GF-D8 (cell line): ENCODE measurements around the gene GPR176.

Experiments used
- DNase-seq: peaks from one replicate; lab custom pipeline; 2025; lab: John Stamatoyannopoulos, UW

The GPR176 gene, protein sequence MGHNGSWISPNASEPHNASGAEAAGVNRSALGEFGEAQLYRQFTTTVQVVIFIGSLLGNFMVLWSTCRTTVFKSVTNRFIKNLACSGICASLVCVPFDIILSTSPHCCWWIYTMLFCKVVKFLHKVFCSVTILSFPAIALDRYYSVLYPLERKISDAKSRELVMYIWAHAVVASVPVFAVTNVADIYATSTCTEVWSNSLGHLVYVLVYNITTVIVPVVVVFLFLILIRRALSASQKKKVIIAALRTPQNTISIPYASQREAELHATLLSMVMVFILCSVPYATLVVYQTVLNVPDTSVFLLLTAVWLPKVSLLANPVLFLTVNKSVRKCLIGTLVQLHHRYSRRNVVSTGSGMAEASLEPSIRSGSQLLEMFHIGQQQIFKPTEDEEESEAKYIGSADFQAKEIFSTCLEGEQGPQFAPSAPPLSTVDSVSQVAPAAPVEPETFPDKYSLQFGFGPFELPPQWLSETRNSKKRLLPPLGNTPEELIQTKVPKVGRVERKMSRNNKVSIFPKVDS

GRCh38 chr15:39919748-39920509 lies at the start of gene GPR176:
GPR176 (minus strand) TSS chr15:39920266; CDS start chr15:39920026, 240 bp downstream.
- DNase-seq: no peak

GRCh38 chr15:39969002-39969394 lies 48.9 kb upstream of the GPR176 start:
- DNase-seq: no peak

GRCh38 chr15:39968273-39969001 lies 48.4 kb upstream of the GPR176 start:
- no peak for DNase-seq

DNA sequence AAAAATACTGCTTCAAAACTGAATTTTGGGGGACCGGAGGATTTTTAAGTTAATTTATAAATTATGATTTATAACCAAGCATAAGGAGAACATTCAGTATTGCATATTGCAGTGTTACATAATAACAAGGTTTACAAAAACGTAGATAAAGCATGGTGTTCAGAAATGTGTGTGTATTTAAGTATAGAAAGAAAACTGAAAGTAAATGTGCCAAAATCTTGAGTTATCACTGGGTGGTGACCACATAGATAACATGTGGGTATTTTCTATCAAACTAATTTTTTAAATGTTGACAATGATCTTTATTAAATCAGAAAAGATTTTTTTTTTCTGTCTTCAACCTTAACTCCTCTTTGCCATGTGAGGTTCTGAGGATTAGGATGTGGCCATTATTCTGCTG lies 46.5 kb upstream of the GPR176 start:
- DNase-seq: no peak

- DNase-seq: no peak
Measured at GRCh38 chr15:39963786-39964185, 43.7 kb upstream of the GPR176 start.

DNA sequence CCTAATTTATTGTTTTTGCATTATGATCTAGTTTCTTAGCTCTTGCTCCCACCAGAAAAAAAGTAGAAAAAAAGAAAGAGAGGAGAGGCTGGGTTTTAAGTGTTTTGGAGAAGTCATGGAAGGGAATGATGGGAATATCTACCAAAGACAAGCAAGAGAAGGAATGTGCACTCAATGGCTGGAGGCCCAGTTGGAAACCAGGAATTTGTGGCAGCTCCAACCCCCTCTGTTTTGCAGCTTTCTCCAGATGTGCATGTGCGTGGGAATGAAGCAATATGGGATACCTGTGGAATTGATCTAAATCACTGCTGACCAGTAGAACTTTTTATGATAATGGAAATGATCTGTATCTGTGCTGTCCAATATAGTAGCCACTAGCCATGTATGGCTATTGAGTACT lies 41.0 kb upstream of the GPR176 start:
- no peak for DNase-seq

- no peak for DNase-seq
Measured at GRCh38 chr15:39960411-39960810, 40.3 kb upstream of the GPR176 start.

DNA sequence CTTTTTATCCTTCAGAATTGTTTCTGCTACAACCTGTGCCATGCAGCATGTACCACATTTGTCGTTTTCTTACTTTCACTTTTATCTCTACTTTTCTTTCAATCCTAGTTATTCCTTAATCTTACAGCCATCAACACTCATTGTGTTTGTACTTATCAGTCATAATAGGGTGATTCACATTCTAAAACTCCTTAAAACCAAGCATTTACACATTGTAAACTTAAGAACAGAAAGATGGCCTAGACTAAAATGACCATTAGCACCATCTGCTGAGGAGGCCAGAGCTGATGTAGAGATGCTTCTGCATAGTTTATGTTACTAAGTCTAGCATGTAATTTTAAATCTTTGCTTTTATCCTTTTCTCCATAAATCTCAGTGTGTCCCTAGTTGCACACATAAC lies 39.3 kb upstream of the GPR176 start:
- no peak for DNase-seq

GRCh38 chr15:39957481-39957880 lies 37.4 kb upstream of the GPR176 start:
- DNase-seq: no peak

GRCh38 chr15:39953521-39953920 lies 33.5 kb upstream of the GPR176 start:
- no peak for DNase-seq

DNA sequence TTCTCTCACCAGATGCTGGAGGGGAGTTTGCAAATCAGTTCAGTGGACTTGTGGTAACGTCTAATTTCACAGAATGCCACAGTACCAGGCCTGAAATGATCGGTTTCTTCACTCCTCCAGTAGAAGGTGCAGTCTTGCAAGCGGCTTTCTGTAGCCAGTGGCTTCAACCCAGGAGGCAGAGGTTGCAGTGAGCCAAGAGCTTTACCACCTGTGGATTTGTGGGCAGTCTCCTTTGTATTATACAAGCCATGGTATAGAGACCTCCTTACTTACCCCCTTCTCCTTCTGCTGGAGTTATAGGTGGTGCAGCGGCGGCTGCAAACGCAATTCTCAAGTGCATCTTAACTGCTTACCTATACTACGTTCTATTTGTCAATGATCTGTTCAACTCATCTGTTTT lies 31.5 kb upstream of the GPR176 start:
- DNase-seq: no peak

GRCh38 chr15:39948817-39949216 lies 28.8 kb upstream of the GPR176 start:
- DNase-seq: no peak

- no peak for DNase-seq
Measured at GRCh38 chr15:39947401-39948197, 27.5 kb upstream of the GPR176 start.

DNA sequence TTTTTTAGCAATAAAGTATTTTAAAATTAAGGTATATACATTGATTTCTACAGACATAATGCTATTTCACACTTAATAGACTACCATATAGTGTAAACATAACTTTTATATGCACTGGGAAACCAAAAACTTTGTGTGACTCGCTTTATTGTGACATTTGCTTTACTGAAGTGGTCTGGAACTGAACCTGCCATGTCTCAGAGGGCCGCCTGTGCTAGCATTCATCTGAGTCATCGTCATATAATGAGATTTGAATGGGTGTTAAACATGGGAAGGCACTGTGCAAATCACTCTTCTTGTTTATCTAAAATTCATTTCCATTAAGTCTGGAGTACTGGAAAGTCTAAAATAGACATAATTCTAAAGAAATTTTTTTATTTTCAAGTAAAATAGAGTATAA lies 26.8 kb upstream of the GPR176 start:
- DNase-seq: no peak

DNA sequence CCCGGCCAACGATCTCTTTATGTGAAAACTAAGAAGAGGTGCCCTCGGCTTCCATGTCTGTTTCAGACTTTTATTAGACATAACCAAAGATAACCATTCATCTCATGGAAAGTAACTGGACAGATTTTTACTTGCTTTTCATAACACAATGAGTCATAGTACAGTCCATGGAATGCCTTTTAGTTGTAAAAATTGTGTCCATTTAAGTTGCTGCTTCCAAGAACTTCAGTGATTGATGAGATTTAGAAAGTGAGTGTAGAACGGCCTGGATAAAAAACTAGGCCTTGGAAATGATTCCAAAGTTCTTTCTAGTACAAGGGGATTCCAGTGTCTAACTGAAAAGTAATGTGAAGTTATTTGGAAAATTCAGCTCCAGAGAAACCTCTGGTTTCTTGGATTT lies 24.7 kb upstream of the GPR176 start:
- DNase-seq: no peak

- DNase-seq: no peak
Measured at GRCh38 chr15:39942753-39943150, 22.7 kb upstream of the GPR176 start.

DNA sequence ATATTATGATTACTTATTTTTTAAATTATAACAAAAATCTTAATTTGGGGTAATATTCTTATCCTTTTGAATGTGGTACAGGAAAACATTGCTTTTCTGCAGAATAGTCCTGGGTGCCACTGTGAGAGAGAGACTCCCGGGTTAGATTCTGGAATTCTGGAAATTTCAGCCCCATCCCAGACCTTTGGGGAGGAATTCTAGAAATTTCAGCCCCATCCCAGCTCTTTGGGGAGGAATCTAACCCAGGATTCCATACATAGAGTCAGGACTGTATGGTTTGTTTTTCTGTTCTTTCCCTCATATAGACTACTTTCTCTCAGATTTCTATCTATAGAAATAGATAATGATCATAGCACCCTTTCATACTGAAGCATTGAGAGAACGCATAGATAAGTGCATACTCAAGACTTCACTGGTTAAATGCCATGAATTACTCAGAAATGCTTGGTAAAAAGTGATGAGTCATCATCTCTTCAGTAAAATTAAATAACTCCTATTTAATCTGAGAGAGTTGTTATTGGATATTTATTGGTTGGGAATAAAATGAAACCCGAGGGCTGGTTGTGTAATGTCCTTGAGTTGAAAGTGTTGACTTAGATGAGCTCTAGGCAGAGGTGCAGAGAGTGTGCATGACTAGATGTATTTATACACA lies 22.2 kb upstream of the GPR176 start:
- no peak for DNase-seq

DNA sequence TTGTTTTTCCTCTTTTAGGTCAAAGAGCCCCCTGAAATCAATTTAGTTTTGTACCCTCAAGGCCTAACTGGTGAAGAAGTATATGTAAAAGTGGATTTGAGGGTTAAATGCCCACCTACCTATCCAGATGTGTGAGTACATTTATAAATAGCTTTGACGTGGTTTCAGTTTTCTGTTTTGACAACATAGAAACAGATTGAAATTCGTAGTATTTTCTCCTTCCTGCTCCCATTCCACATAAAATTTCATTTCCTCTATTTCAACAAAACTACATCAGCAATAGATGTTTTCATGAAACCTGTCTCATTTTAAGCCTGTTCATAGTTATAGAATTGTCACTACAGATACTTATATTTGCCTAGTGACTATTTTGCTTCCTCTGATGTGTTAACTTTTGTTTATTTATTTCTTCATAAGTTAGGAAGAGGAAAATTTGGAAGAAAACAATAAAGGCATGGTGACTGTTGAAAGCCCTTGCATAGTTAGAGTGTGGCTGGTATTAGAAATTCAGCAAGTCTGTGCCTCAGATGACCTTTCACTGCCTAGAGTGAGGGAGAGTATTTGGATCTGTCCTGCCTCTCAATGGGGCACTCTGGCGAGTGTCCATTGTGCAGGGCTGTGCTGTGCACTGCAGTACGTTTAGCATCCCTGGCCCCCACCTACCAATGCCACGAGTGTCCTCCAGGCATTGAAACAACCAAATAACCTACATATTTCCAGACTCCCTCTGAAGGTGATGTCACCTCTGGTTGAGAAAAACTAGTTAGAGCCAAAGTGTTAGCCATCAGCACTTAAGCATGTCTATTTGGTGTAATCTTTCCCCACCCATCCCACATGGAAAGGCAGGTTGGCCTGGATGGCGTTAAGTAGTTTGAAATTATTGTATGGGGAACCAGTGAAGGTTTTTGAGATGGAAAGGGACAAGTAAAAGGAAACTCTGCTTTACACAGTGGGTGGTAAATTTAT lies 19.7 kb upstream of the GPR176 start:
- no peak for DNase-seq

DNA sequence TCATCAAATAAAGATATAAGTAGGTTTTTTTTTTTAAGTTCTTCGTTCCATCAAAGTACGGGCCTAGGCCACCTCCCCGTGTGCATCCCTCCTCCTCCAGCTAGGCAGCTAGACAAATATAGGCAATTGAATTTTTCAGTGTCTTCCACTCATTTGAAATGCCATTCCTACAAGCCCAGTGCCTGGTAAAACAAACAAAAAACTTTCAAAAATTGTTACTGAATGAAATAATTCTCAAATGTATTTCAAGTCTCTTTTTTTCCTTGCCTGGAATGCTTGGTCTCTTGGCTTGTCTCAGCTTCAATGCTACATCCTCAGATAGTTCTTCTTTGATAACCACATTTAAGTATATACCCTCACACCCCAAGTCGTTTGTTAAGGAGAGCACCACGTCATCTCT lies 17.6 kb upstream of the GPR176 start:
- DNase-seq: no peak

DNA sequence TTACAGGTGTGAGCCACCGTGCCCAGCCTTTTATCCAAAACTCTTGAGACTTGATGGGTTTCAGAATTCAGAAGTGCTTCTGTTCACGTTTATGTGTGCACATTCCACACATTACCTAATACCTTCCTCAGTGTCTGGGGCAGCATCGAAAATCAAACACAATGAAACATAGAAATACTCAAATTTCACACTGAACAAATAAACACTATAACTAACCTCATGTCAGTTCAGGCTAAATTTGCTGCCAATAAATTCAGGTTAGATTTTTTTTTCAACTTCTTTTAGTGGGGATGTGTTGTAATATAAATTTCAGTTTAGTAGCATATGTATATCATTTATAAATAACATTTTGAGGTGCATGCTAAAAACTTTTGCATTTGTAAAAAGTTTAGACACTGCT lies 16.6 kb upstream of the GPR176 start:
- DNase-seq: no peak
